Endothelial cell of umbilical vein (primary cell): Measurements from ENCODE around the gene BCL10. TPM values are rescaled to one million over a fixed set of nuclear protein-coding genes. Genes with fewer than 3 reads are reported as not detected.
A peak's percentile ranks its signal among the peaks of the same experiment; 100 is the strongest.

Source experiments
- BruUV-seq: library from RNA; stranded (reverse); fragments of 400-500 nt; replicated peaks from 2 replicates; lab custom pipeline; 2021; lab: Mats Ljungman, UMichigan
- CTCF ChIA-PET: fragments of 300-600, 350-600 bp; sonication (Branson Sonifier 250); formaldehyde crosslinking; loops from one replicate; lab custom pipeline; 2021; ENCODE audit warnings: antibody characterized with exemption, inconsistent platforms; lab: Charles Lee
- POLR2A ChIA-PET: fragments of 300-600, 350-600 bp; sonication (Branson Sonifier 250); formaldehyde crosslinking; loops from one replicate; lab custom pipeline; 2021; ENCODE audit warnings: antibody characterized with exemption, inconsistent platforms; lab: Charles Lee
- DNase-seq: peaks from one replicate; pipeline ENCODE4 v3.0.0-alpha.2; 2011; ENCODE audit warnings: low read depth, low spot score
- FAIRE-seq: peaks from 2 replicates; lab custom pipeline; 2011; peaks lifted over from hg19 to GRCh38; lab: Jason Lieb, UNC
- H2AFZ ChIP-seq: 2 replicates; pipeline ENCODE4 v1.6.0; 2012; ENCODE audit warnings: low read depth, low read length, control low read depth, inconsistent platforms
- H3K27ac ChIP-seq: 2 replicates; pipeline ENCODE4 v1.5.1; 2011; ENCODE audit warnings: low read depth, mild to moderate bottlenecking, control low read depth, low read length, moderate library complexity; ENCODE audit not compliant: insufficient read depth
- H3K27me3 ChIP-seq, 2 experiments: 2 replicates each; pipeline versions ENCODE4 v1.6.0 to v1.6.1; 2011; ENCODE audit warnings: low read length in 2 of 2, mixed read lengths in 1 of 2; ENCODE audit not compliant: control insufficient read depth in 2 of 2, insufficient read depth in 2 of 2
- H3K36me3 ChIP-seq, 2 experiments: 2 replicates in 1 of 2; 3 replicates in 1 of 2; pipeline ENCODE4 v1.5.1; 2011; ENCODE audit warnings: low read length in 2 of 2, mild to moderate bottlenecking in 1 of 2, moderate library complexity in 1 of 2; ENCODE audit not compliant: control insufficient read depth in 2 of 2, insufficient read depth in 2 of 2; ENCODE audit errors: extremely low read depth in 1 of 2
- H3K4me1 ChIP-seq: 3 replicates; pipeline ENCODE4 v1.5.1; 2011; ENCODE audit warnings: mild to moderate bottlenecking, low read length; ENCODE audit not compliant: control insufficient read depth, insufficient read depth; ENCODE audit errors: extremely low read depth
- H3K4me2 ChIP-seq: 2 replicates; pipeline ENCODE4 v1.6.1; 2011; ENCODE audit warnings: low read length, control low read depth, mixed read lengths; ENCODE audit not compliant: insufficient read depth
- H3K4me3 ChIP-seq, 3 experiments: fragments of 200-600 bp in 1 of 3; sonication (generic), shearing (Covaris generic) in 1 of 3; replicated peaks in 1 of 3; 2 replicates each; pipeline ENCODE4 v1.5.1; 2011 to 2016; ENCODE audit warnings: control low read depth in 3 of 3, low read length in 3 of 3, mild to moderate bottlenecking in 2 of 3, inconsistent platforms in 1 of 3, low read depth in 1 of 3, moderate library complexity in 1 of 3; ENCODE audit not compliant: insufficient read depth in 1 of 3
- H3K79me2 ChIP-seq: 2 replicates; pipeline ENCODE4 v1.6.0; 2012; ENCODE audit warnings: low read length, inconsistent platforms; ENCODE audit not compliant: control insufficient read depth, insufficient read depth
- H3K9ac ChIP-seq: replicated peaks from 2 replicates; pipeline ENCODE3; 2011; ENCODE audit warnings: low read length, control low read depth; ENCODE audit not compliant: insufficient read depth; ENCODE audit errors: extremely low read depth
- H3K9me1 ChIP-seq: replicated peaks from 3 replicates; pipeline ENCODE4 v1.6.0; 2011; ENCODE audit warnings: mild to moderate bottlenecking, low read length; ENCODE audit not compliant: control insufficient read depth, insufficient read depth; ENCODE audit errors: extremely low read depth
- H3K9me3 ChIP-seq: replicated peaks from 2 replicates; pipeline ENCODE4 v1.5.1; 2012; ENCODE audit warnings: low read length, inconsistent platforms; ENCODE audit not compliant: control insufficient read depth, insufficient read depth
- H4K20me1 ChIP-seq: replicated peaks from 2 replicates; pipeline ENCODE3; 2011; ENCODE audit warnings: mild to moderate bottlenecking, low read length; ENCODE audit not compliant: control insufficient read depth, insufficient read depth; ENCODE audit errors: extremely low read depth
- CTCF ChIP-seq, 2 donors: IDR thresholded peaks; 1 replicate in 1 of 2; 2 replicates in 1 of 2; pipeline ENCODE4 v1.5.1; 2011; ENCODE audit warnings: low read length in 2 of 2, mild to moderate bottlenecking in 2 of 2, moderate library complexity in 2 of 2, control low read depth in 1 of 2, inconsistent platforms in 1 of 2, low read depth in 1 of 2; ENCODE audit not compliant: insufficient read depth in 1 of 2; ENCODE audit errors: extremely low read depth in 1 of 2
- EZH2 ChIP-seq: IDR thresholded peaks from 2 replicates; pipeline ENCODE4 v1.6.1; 2012; ENCODE audit warnings: borderline replicate concordance, low read depth, mild to moderate bottlenecking, moderate library complexity, low read length, inconsistent platforms; ENCODE audit not compliant: severe bottlenecking
- FOS ChIP-seq: IDR thresholded peaks from 2 replicates; pipeline ENCODE4 v1.6.1; 2011; ENCODE audit warnings: mild to moderate bottlenecking, low read length, moderate library complexity, borderline replicate concordance; ENCODE audit not compliant: insufficient read depth
- GATA2 ChIP-seq: IDR thresholded peaks from 2 replicates; pipeline ENCODE4 v1.7.0; 2011; ENCODE audit warnings: low read depth, mild to moderate bottlenecking, moderate library complexity, mixed read lengths, low read length; ENCODE audit not compliant: insufficient read length, insufficient read depth
- JUN ChIP-seq: IDR thresholded peaks from 2 replicates; pipeline ENCODE4 v1.6.1; 2011; ENCODE audit warnings: borderline replicate concordance, low read depth; ENCODE audit not compliant: insufficient read length, insufficient read depth
- MAX ChIP-seq: IDR thresholded peaks from 2 replicates; pipeline ENCODE4 v1.6.1; 2011; ENCODE audit not compliant: insufficient read depth, insufficient read length
- MYC ChIP-seq: IDR thresholded peaks from one replicate; pipeline ENCODE4 v1.6.1; 2011; ENCODE audit warnings: mild to moderate bottlenecking, low read depth, low read length
- POLR2A ChIP-seq: IDR thresholded peaks from 2 replicates; pipeline ENCODE4 v1.6.1; 2012; ENCODE audit warnings: low read depth, mild to moderate bottlenecking, control low read depth, low read length
- POLR2AphosphoS5 ChIP-seq: IDR thresholded peaks from 2 replicates; pipeline ENCODE4 v1.6.1; 2012; ENCODE audit warnings: low read depth, mild to moderate bottlenecking, control low read depth, low read length, moderate library complexity; ENCODE audit not compliant: insufficient read depth
- dilution Hi-C: fragments of 300-500 bp; cut with MboI; formaldehyde crosslinking; loops from one replicate; pipeline ENCODE4 v1.15.0; 2019; ENCODE audit warnings: low sequenced_read_pairs; ENCODE audit not compliant: extremely low pct_ligation_motif_present
- intact Hi-C: fragments of 100-400 bp; cut with micrococcal nuclease; formaldehyde crosslinking; loops from one replicate; pipeline ENCODE4 v1.10.0; 2022
- polyA plus RNA-seq, 4 experiments: library from polyadenylated mRNA; depleted of rRNA in 3 of 4; stranded (reverse) in 3 of 4; unstranded in 1 of 4; fragments of >200 nt; gene quantifications; 2 replicates each; pipeline versions ENCODE4 v1.2.1 to v1.2.3, GENCODE V29; 2011 to 2012; ENCODE audit warnings: missing spikeins in 1 of 4
- total RNA-seq: library from RNA; stranded (reverse); gene quantifications from 2 replicates; pipeline ENCODE4 v1.2.3, GENCODE V29; 2021

BCL10 gene
- total and polyA plus RNA-seq, 2 donors (not counting 3 experiments of a cell fraction or from before 2014, with no cell fraction given): 16.1 to 78.6 TPM

GRCh38 chr1:85289207-85289847 is 12.9 kb upstream of the BCL10 start:
- ChIA-PET POLR2A (no interaction called here), CTCF (interaction anchor here (1.1 to 1.4 kb wide), 2 partner anchors 35 to 55 kb away, joined by 3 to 4 read pairs; no protein-coding TSS in a partner anchor)
- H3K9me1 ChIP-seq: no peaks in the 10 kb centered on the region
- no peak overlapping the region for H3K27ac ChIP-seq
- H3K4me1 ChIP-seq: peaks cover 16% of the 10 kb centered on the region
- H3K4me3 ChIP-seq: no peak overlapping the region
- no TSS peak for BruUV-seq
- peak; percentile 70 for DNase-seq
- no peaks in the 10 kb centered on the region for H3K27me3 ChIP-seq
- TF ChIP-seq MAX (no peak), MYC (no peak), POLR2AphosphoS5 (peak; percentile 76), FOS (peak; percentile 98), JUN (peak; percentile 46)
- no peaks in the 10 kb centered on the region for H3K9me3 ChIP-seq
- FAIRE-seq: peak; percentile 98
- H3K79me2 ChIP-seq: no peaks in the 10 kb centered on the region
- dilution Hi-C loops (no loop called here), intact Hi-C loops (no loop called here)
- no peak overlapping the region for H3K9ac ChIP-seq
- H4K20me1 ChIP-seq: no peaks in the 10 kb centered on the region
- H2AFZ ChIP-seq: no peak overlapping the region
- no peak overlapping the region for H3K4me2 ChIP-seq
- no peaks in the 10 kb centered on the region for H3K36me3 ChIP-seq

- Histone ChIP-seq H4K20me1 (no peaks in the 10 kb centered on the region), H3K9me3 (no peaks in the 10 kb centered on the region), H3K9ac (no peak overlapping the region), H2AFZ (no peak overlapping the region), H3K4me3 (no peak overlapping the region), H3K36me3 (no peaks in the 10 kb centered on the region), H3K4me2 (no peak overlapping the region), H3K27me3 (no peaks in the 10 kb centered on the region), H3K9me1 (no peaks in the 10 kb centered on the region), H3K79me2 (no peaks in the 10 kb centered on the region), H3K27ac (no peak overlapping the region), H3K4me1 (peaks cover 9% of the 10 kb centered on the region)
- no TSS peak for BruUV-seq
- ChIA-PET POLR2A (no interaction called here), CTCF (interaction anchor here (1.4 to 2.3 kb wide), 3 partner anchors 9 to 339 kb away, joined by 4 to 10 read pairs (median 5); no protein-coding TSS in a partner anchor)
- no peak for FAIRE-seq
- dilution Hi-C loops (no loop called here), intact Hi-C loops (no loop called here)
- no peak for DNase-seq
- TF ChIP-seq MAX (no peak), CTCF (IDR thresholded peaks at IDR 0.05; ENCODE audit: extremely low read depth in 1 of 2, insufficient read depth in 1 of 2, low read depth in 1 of 2, low read length in 2 of 2) (no peak), JUN (no peak), MYC (no peak), EZH2 (no peak), GATA2 (no peak), FOS (no peak), POLR2A (no peak), POLR2AphosphoS5 (no peak)
Observed at GRCh38 chr1:85284202-85284601, 7.8 kb upstream of the BCL10 start.
